ENCODE data around the gene LBX2. TPM values are rescaled to one million over a fixed set of nuclear protein-coding genes. Genes with fewer than 3 reads are reported as not detected.

LBX2 gene
- total and polyA plus RNA-seq, 9 of the 15 experiments (the other 6 are each of a cell fraction or from before 2014, with no cell fraction given), result 0.39 to 6.2 (median 1.8) TPM; not detected in 1

DNA sequence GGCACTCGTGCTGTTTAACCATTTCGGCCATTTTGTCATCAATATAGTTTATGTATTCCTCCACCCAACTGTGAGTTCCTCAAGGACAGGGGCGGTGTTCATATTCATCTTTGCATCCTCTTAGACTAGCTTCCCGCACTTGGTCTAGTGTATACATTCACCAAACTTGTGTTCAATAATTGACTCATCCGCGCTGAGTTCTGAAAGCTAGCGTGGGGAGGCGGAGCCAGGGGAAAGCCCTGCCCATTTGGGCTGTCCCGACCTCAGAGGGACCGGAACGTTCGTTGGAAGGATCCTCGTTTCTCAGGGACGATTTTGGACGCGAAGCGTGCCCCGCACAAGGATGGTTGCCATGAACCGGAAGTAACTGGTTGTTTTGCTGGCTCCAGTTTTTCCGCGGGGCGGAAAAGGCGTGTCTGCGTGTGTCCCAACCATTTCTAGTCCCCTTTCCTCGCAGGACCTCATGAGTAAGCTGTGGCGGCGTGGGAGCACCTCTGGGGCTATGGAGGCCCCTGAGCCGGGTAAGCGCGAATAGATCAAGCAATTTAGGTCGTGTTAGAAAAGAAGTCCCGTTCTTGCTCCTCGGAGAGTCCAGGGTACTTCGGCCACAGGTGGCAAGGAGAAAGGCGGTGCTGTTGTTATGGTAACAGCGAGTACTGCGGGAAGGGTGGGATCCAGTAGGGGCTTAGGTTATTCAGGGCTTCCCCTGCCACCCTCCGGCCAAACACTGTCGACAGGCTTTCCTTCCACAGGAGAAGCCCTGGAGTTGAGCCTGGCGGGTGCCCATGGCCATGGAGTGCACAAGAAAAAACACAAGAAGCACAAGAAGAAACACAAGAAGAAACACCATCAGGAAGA, 44.5 kb downstream of the LBX2 start, which contains the start of gene INO80B (continued):
- TF ChIP-seq, protein P1, sequence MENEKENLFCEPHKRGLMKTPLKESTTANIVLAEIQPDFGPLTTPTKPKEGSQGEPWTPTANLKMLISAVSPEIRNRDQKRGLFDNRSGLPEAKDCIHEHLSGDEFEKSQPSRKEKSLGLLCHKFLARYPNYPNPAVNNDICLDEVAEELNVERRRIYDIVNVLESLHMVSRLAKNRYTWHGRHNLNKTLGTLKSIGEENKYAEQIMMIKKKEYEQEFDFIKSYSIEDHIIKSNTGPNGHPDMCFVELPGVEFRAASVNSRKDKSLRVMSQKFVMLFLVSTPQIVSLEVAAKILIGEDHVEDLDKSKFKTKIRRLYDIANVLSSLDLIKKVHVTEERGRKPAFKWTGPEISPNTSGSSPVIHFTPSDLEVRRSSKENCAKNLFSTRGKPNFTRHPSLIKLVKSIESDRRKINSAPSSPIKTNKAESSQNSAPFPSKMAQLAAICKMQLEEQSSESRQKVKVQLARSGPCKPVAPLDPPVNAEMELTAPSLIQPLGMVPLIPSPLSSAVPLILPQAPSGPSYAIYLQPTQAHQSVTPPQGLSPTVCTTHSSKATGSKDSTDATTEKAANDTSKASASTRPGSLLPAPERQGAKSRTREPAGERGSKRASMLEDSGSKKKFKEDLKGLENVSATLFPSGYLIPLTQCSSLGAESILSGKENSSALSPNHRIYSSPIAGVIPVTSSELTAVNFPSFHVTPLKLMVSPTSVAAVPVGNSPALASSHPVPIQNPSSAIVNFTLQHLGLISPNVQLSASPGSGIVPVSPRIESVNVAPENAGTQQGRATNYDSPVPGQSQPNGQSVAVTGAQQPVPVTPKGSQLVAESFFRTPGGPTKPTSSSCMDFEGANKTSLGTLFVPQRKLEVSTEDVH (IDR thresholded peaks at IDR 0.05; ENCODE audit: low read depth, partially characterized antibody), result peak; percentile 99
- TF ChIP-seq ZNF764 (CRISPR knock-in tag; IDR thresholded peaks at IDR 0.05; ENCODE audit: low read depth), result no peak
- TF ChIP-seq HOXB6 (CRISPR knock-in tag; IDR thresholded peaks at IDR 0.05; ENCODE audit: borderline replicate concordance), result no peak
- peak; percentile 6 for TF ChIP-seq ZFP36 (IDR thresholded peaks at IDR 0.05; ENCODE audit: low read depth, low read length, partially characterized antibody)
- TF ChIP-seq ZNF347 (CRISPR knock-in tag; IDR thresholded peaks at IDR 0.05; ENCODE audit: low read depth), result no peak
- TF ChIP-seq CREB3 (tag; conservative IDR thresholded peaks at IDR 0.05; ENCODE audit: low read depth), result no peak
- no peak for TF ChIP-seq BRCA1 (IDR thresholded peaks at IDR 0.05)
- no peak for TF ChIP-seq BRCA1 (CRISPR knock-in tag; IDR thresholded peaks at IDR 0.05)
- TF ChIP-seq EHMT2 (IDR thresholded peaks at IDR 0.05), result no peak
- TF ChIP-seq SNIP1 (IDR thresholded peaks at IDR 0.05; ENCODE audit: low read depth), result no peak
- no peak for TF ChIP-seq STAT5B (CRISPR knock-in tag; IDR thresholded peaks at IDR 0.05)
- TF ChIP-seq SREBF2 (CRISPR knock-in tag; IDR thresholded peaks at IDR 0.05), result no peak
- peak; percentile 98 for TF ChIP-seq SIN3A (IDR thresholded peaks at IDR 0.05; ENCODE audit: borderline replicate concordance in 2 of 2, control insufficient read depth in 1 of 2, low read depth in 2 of 2, low read length in 2 of 2)
- TF ChIP-seq, protein P2, sequence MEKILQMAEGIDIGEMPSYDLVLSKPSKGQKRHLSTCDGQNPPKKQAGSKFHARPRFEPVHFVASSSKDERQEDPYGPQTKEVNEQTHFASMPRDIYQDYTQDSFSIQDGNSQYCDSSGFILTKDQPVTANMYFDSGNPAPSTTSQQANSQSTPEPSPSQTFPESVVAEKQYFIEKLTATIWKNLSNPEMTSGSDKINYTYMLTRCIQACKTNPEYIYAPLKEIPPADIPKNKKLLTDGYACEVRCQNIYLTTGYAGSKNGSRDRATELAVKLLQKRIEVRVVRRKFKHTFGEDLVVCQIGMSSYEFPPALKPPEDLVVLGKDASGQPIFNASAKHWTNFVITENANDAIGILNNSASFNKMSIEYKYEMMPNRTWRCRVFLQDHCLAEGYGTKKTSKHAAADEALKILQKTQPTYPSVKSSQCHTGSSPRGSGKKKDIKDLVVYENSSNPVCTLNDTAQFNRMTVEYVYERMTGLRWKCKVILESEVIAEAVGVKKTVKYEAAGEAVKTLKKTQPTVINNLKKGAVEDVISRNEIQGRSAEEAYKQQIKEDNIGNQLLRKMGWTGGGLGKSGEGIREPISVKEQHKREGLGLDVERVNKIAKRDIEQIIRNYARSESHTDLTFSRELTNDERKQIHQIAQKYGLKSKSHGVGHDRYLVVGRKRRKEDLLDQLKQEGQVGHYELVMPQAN (IDR thresholded peaks at IDR 0.05; ENCODE audit: borderline replicate concordance), result peak; percentile 98
- TF ChIP-seq ZNF717 (CRISPR knock-in tag; IDR thresholded peaks at IDR 0.05), result no peak
- TF ChIP-seq ZNF77 (CRISPR knock-in tag; IDR thresholded peaks at IDR 0.05), result no peak
- no peak for TF ChIP-seq ZNF232 (CRISPR knock-in tag; IDR thresholded peaks at IDR 0.05)
- no peak for TF ChIP-seq ZNF75A (CRISPR knock-in tag; IDR thresholded peaks at IDR 0.05)
- TF ChIP-seq ZNF444 (CRISPR knock-in tag; IDR thresholded peaks at IDR 0.05), result no peak
- peak; percentile 99 for TF ChIP-seq MBD2 (IDR thresholded peaks at IDR 0.05; ENCODE audit: borderline replicate concordance, low read depth)
- TF ChIP-seq SRSF9 (IDR thresholded peaks at IDR 0.05; ENCODE audit: borderline replicate concordance, low read depth, low read length), result no peak
- TF ChIP-seq HCFC1 (IDR thresholded peaks at IDR 0.05; ENCODE audit: low read depth, low read length), result peak; percentile 99
- no peak for TF ChIP-seq MCM5 (IDR thresholded peaks at IDR 0.05; ENCODE audit: low read depth)
- TF ChIP-seq BRD9 (IDR thresholded peaks at IDR 0.05; ENCODE audit: low read depth, partially characterized antibody), result no peak
- TF ChIP-seq MAZ (CRISPR knock-in tag; conservative IDR thresholded peaks at IDR 0.05 in 1 of 2, IDR thresholded peaks at IDR 0.05 in 1 of 2), result peak; percentile 81 to 93

Data from K562 (cell line).